HepG2 (cell line): ENCODE data around the gene N4BP2L1. TPM values are rescaled to one million over a fixed set of nuclear protein-coding genes. Genes with fewer than 3 reads are reported as not detected.
A peak's percentile ranks its signal among the peaks of the same experiment; 100 is the strongest.

Source experiments
- AHR ChIP-seq: IDR thresholded peaks from 2 replicates; pipeline ENCODE4 v1.6.1; 2018; ENCODE audit warnings: missing genetic modification reagents, missing compliant biosample characterization
- ARNT ChIP-seq: fragments of 450-650 bp; IDR thresholded peaks from 2 replicates; pipeline ENCODE4 v1.6.1; 2017
- ASH2L ChIP-seq: fragments of 300-600, 200-600 bp; sonication (generic); IDR thresholded peaks from 2 replicates; pipeline ENCODE4 v1.7.0; 2017; ENCODE audit warnings: low read depth, mild to moderate bottlenecking, moderate library complexity, mixed read lengths, low read length; ENCODE audit not compliant: insufficient read length
- ATF7 ChIP-seq, 2 experiments: fragments of 450-650 bp in 1 of 2; sonication (generic) in 1 of 2; formaldehyde crosslinking in 1 of 2; IDR thresholded peaks; 2 replicates each; pipeline versions ENCODE4 v1.4.0 to v1.6.1; 2016 to 2020; ENCODE audit warnings: antibody characterized with exemption in 1 of 2, mild to moderate bottlenecking in 1 of 2, missing genetic modification reagents in 1 of 2
- CEBPG ChIP-seq: IDR thresholded peaks from 2 replicates; pipeline ENCODE4 v1.6.1; 2016
- E2F2 ChIP-seq: sonication (generic); formaldehyde crosslinking; IDR thresholded peaks from 2 replicates; pipeline ENCODE4 v1.4.0; 2020; ENCODE audit warnings: missing genetic modification reagents, borderline replicate concordance
- GMEB1 ChIP-seq: sonication (generic); formaldehyde crosslinking; IDR thresholded peaks from 2 replicates; pipeline ENCODE4 v1.5.1; 2020; ENCODE audit warnings: missing genetic modification reagents, mild to moderate bottlenecking, borderline replicate concordance
- HDAC1 ChIP-seq: sonication (generic); formaldehyde crosslinking; IDR thresholded peaks from 2 replicates; pipeline ENCODE4 v1.5.1; 2020; ENCODE audit warnings: mild to moderate bottlenecking, missing genetic modification reagents
- NPAS2 ChIP-seq: sonication (generic); formaldehyde crosslinking; IDR thresholded peaks from 2 replicates; pipeline ENCODE4 v1.8.0; 2022; ENCODE audit warnings: mild to moderate bottlenecking, missing genetic modification reagents, borderline replicate concordance
- PAXIP1 ChIP-seq: sonication (generic); formaldehyde crosslinking; conservative IDR thresholded peaks from 2 replicates; pipeline ENCODE4 v1.4.0; 2020; ENCODE audit warnings: mild to moderate bottlenecking, missing genetic modification reagents, moderate library complexity
- SOX13 ChIP-seq, 3 experiments: fragments of 450-650 bp in 1 of 3; sonication (generic) in 1 of 3; formaldehyde crosslinking in 1 of 3; IDR thresholded peaks in 2 of 3; conservative IDR thresholded peaks in 1 of 3; 2 replicates each; pipeline versions ENCODE4 v1.5.0 to v1.6.1; 2016 to 2020; ENCODE audit warnings: antibody characterized with exemption in 1 of 3, mild to moderate bottlenecking in 1 of 3, missing compliant biosample characterization in 1 of 3, missing genetic modification reagents in 1 of 3, moderate library complexity in 1 of 3
- ZNF235 ChIP-seq: sonication (generic); formaldehyde crosslinking; IDR thresholded peaks from 2 replicates; pipeline ENCODE4 v1.8.1; 2023; ENCODE audit warnings: mild to moderate bottlenecking, missing genetic modification reagents, borderline replicate concordance
- ZNF331 ChIP-seq: sonication (generic); formaldehyde crosslinking; IDR thresholded peaks from 2 replicates; pipeline ENCODE4 v1.4.0; 2020; ENCODE audit warnings: missing genetic modification reagents
- ZNF451 ChIP-seq: sonication (generic); formaldehyde crosslinking; IDR thresholded peaks from 2 replicates; pipeline ENCODE4 v1.5.0; 2020; ENCODE audit warnings: mild to moderate bottlenecking, missing genetic modification reagents
- ZNF609 ChIP-seq: sonication (generic); formaldehyde crosslinking; IDR thresholded peaks from 2 replicates; pipeline ENCODE4 v1.4.0; 2020; ENCODE audit warnings: mild to moderate bottlenecking, missing genetic modification reagents, borderline replicate concordance
- ZNF652 ChIP-seq: IDR thresholded peaks from 2 replicates; pipeline ENCODE4 v1.6.1; 2016; ENCODE audit warnings: low read depth, borderline replicate concordance
- ZNF781 ChIP-seq: sonication (generic); formaldehyde crosslinking; IDR thresholded peaks from 2 replicates; pipeline ENCODE4 v1.5.1; 2020; ENCODE audit warnings: borderline replicate concordance, mild to moderate bottlenecking, missing genetic modification reagents; ENCODE audit errors: not compliant biosample characterization
- polyA plus RNA-seq, 8 experiments: library from polyadenylated mRNA; depleted of rRNA in 3 of 8; stranded (reverse) in 7 of 8; unstranded in 1 of 8; fragments of >200 nt; fragmentation: Illumina TruSeq in 4 of 8; extraction: Trizol in 4 of 8; gene quantifications; 2 replicates each; pipeline versions ENCODE4 v1.2.1 to v1.2.3, GENCODE V29; 2011 to 2016; ENCODE audit warnings: low read depth in 4 of 8, missing spikeins in 1 of 8, mixed read lengths in 1 of 8; ENCODE audit not compliant: insufficient read depth in 1 of 8
- total RNA-seq, 5 experiments: library from RNA; depleted of rRNA; stranded (reverse); fragments of >200 nt; fragmentation: Illumina TruSeq; extraction: Trizol; gene quantifications; 2 replicates each; pipeline ENCODE4 v1.2.3, GENCODE V29; 2016; ENCODE audit warnings: low read depth in 1 of 5

Gene N4BP2L1
- total and polyA plus RNA-seq, 2 of the 13 experiments (the other 11 are each of a cell fraction or from before 2014, with no cell fraction given) = 13.2 to 34.5 TPM

- TF ChIP-seq GMEB1 (CRISPR knock-in tag) = no peak
- peak; percentile 39; the same call in 1 of the 2 replicates for TF ChIP-seq ZNF331 (CRISPR knock-in tag)
- no peak for TF ChIP-seq ZNF781 (CRISPR knock-in tag)
- TF ChIP-seq ZNF609 (CRISPR knock-in tag) = 0 out of 2 replicates have a peak, but pooled peaks have one; percentile 7
- no peak for TF ChIP-seq ZNF652 (CRISPR knock-in tag)
- TF ChIP-seq SOX13 (IDR thresholded peaks at IDR 0.05) = no peak
- peak in 1 of 2 experiments; percentile 74; a peak in 2 of 4 replicates for TF ChIP-seq SOX13 (CRISPR knock-in tag; conservative IDR thresholded peaks at IDR 0.05 in 1 of 2, IDR thresholded peaks at IDR 0.05 in 1 of 2)
- TF ChIP-seq HDAC1 (CRISPR knock-in tag) = peak; percentile 40; the same call in 1 of the 2 replicates
- peak; percentile 55 for TF ChIP-seq ASH2L
- no peak for TF ChIP-seq ZNF451 (CRISPR knock-in tag)
- TF ChIP-seq PAXIP1 = peak; percentile 84
- no peak for TF ChIP-seq ZNF235 (CRISPR knock-in tag)
- TF ChIP-seq AHR = no peak
- no peak for TF ChIP-seq NPAS2 (CRISPR knock-in tag)
- TF ChIP-seq ARNT = no peak
- peak; percentile 84 for TF ChIP-seq CEBPG
- peak; percentile 85 for TF ChIP-seq ATF7 (IDR thresholded peaks at IDR 0.05)
- no peak for TF ChIP-seq ATF7 (CRISPR knock-in tag; IDR thresholded peaks at IDR 0.05)
- no peak for TF ChIP-seq E2F2 (CRISPR knock-in tag)
These were observed 18.3 kb upstream of the N4BP2L1 start (continued) for GRCh38 chr13:32446220-32446619.
